ENCODE measurements around the gene MIOS. TPM values are rescaled to one million over a fixed set of nuclear protein-coding genes. Genes with fewer than 3 reads are reported as not detected.

MIOS gene
- total RNA-seq, 4 donors from 2014 or later, result 8.4 to 41.9 (median 26.1) TPM

- TF ChIP-seq POLR2AphosphoS5 (IDR thresholded peaks at IDR 0.05) (peak; percentile 80 to 93 (median 84)), CTCF (IDR thresholded peaks at IDR 0.05) (no peak), EP300 (IDR thresholded peaks at IDR 0.05; ENCODE audit: low read depth) (no peak), POLR2A (IDR thresholded peaks at IDR 0.05) (peak; percentile 95)
- intact Hi-C loops (cut with DNase I; ENCODE audit: low total_unique reads) (no loop called here), in situ Hi-C loops (cut with MboI; ENCODE audit: low pct_ligation_motif_present in 1 of 4, low pct_unique_long_range_greater_than_20kb in 1 of 4, low sequenced_read_pairs in 3 of 4) (no loop called here)
- Histone ChIP-seq H3K27me3 (no peaks in the 10 kb centered on the region), H3K4me3 (peak within 1 kb of the TSS; percentile 64 to 91 (median 72)), H3K4me1 (peaks cover 3 to 26% (median 16%) of the 10 kb centered on the region in 4 donors), H3K27ac (peak within 1 kb of the TSS; percentile 87 to 94 (median 91)), H3K36me3 (peaks cover 0 to 16% (median 0%) of the 10 kb centered on the region in 4 donors), H3K9me3 (no peaks in the 10 kb centered on the region)
- WGBS, 2 donors (ENCODE audit: low coverage in 1 of 2), result 0% methylated on average over 43 of the region's 68 CpGs; no CpG with 5 or more reads in 1 of the 2 donors
- peak; percentile 99 for DNase-seq
Observed at GRCh38 chr7:7640221-7641128, 73.8 kb downstream of the MIOS start, which contains the start of gene UMAD1. UMAD1 (plus strand) TSS chr7:7640752; CDS start chr7:7673372, 32,620 bp downstream.

DNA sequence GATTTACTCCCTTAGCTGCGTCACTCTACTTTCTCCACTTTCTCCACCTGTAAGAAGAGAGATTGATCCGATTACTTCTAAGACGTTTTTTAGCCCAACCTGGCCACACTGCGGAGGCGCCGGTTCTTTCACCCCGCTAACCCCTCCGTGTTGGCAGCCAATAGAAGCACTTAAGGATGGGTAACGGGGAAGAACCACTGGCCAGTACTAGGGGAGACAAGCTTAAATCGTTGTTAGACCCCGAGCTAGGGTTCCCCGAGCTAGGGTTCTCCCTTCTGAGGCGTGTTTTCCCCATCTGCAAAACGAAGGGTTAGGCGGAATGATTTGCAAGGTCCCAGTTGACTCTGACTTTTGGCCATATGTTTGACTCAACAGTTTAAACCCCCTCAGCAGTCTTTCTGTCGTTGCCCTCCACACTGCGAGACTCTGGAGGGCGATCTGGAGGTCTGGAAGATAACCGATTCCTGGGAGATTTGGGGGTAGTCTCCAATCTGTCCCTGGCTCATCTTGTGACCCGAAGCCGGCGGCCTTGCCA is 74.5 kb downstream of the MIOS start:
- WGBS, 2 donors (ENCODE audit: low coverage in 1 of 2), result 3% methylated on average over 7 to 22 of the region's 22 CpGs
- in situ Hi-C loops (cut with MboI; ENCODE audit: low pct_ligation_motif_present in 1 of 4, low pct_unique_long_range_greater_than_20kb in 1 of 4, low sequenced_read_pairs in 3 of 4) (no loop called here), intact Hi-C loops (cut with DNase I; ENCODE audit: low total_unique reads) (no loop called here)

GRCh38 chr7:7642081-7642480 is 75.4 kb downstream of the MIOS start:
- Histone ChIP-seq H3K4me3 (peak overlapping the region in 2 of 4 donors; percentile 71 to 74), H3K4me1 (peaks cover 3 to 26% (median 16%) of the 10 kb centered on the region in 4 donors), H3K9me3 (no peaks in the 10 kb centered on the region), H3K27me3 (no peaks in the 10 kb centered on the region), H3K36me3 (peaks cover 0 to 4% (median 0%) of the 10 kb centered on the region in 4 donors), H3K27ac (peak overlapping the region; percentile 87 to 94 (median 91))
- WGBS, 2 donors (ENCODE audit: low coverage in 1 of 2), result 30 to 53% methylated on average over 2 to 6 of the region's 6 CpGs
- TF ChIP-seq POLR2AphosphoS5 (IDR thresholded peaks at IDR 0.05) (peak; percentile 59 to 82 (median 72)), CTCF (IDR thresholded peaks at IDR 0.05) (no peak), POLR2A (IDR thresholded peaks at IDR 0.05) (peak; percentile 70), EP300 (IDR thresholded peaks at IDR 0.05; ENCODE audit: low read depth) (no peak)
- peak; percentile 69 for DNase-seq
- intact Hi-C loops (cut with DNase I; ENCODE audit: low total_unique reads), result no loop called here
- in situ Hi-C loops (cut with MboI; ENCODE audit: low pct_ligation_motif_present in 1 of 4, low pct_unique_long_range_greater_than_20kb in 1 of 4, low sequenced_read_pairs in 3 of 4), result no loop called here

More for the DNA sequence above, 74.5 kb downstream of the MIOS start:
- peaks cover 0 to 13% (median 0%) of the 10 kb centered on the region in 4 donors for H3K36me3 ChIP-seq
- peak overlapping the region; percentile 87 to 94 (median 91) for H3K27ac ChIP-seq
- DNase-seq, result peak; percentile 11
- TF ChIP-seq CTCF (IDR thresholded peaks at IDR 0.05), result no peak
- TF ChIP-seq POLR2A (IDR thresholded peaks at IDR 0.05), result no peak
- no peak for TF ChIP-seq EP300 (IDR thresholded peaks at IDR 0.05; ENCODE audit: low read depth)
- no peak for TF ChIP-seq POLR2AphosphoS5 (IDR thresholded peaks at IDR 0.05)
- H3K4me1 ChIP-seq, result peaks cover 3 to 26% (median 16%) of the 10 kb centered on the region in 4 donors
- H3K9me3 ChIP-seq, result no peaks in the 10 kb centered on the region
- no peaks in the 10 kb centered on the region for H3K27me3 ChIP-seq
- H3K4me3 ChIP-seq, result peak overlapping the region; percentile 61 to 74 (median 68)

DNA sequence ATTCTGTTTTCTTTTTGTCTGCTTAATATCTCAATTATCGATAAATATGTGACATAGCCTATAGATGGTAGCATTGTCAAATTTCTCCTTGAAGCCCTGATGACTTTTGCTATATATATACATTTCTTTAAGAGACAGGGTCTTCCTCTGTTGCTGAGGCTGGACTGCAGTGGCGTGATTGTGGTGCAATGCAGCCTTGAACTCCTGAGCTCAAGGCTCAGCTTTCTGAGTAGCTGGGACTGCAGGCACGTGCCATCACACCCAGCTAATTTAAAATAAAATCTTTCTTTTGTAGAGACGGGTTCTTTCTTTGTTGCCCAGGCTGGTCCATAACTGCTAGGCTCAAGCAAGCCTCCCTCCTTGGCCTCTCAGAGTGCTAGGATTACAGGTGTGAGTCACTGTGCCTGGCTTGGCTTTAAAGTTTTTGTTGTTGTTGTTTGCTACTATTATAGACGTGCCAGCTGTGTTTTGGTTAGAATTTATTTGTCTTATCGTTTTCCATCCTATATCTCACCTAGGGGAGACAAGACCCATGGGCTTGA is 80.9 kb downstream of the MIOS start:
- H3K4me1 ChIP-seq, result peaks cover 8 to 23% (median 9%) of the 10 kb centered on the region in 4 donors
- H3K9me3 ChIP-seq, result no peaks in the 10 kb centered on the region
- intact Hi-C loops (cut with DNase I; ENCODE audit: low total_unique reads), result no loop called here
- no peak overlapping the region for H3K27ac ChIP-seq
- DNase-seq, result no peak
- WGBS, 2 donors (ENCODE audit: low coverage in 1 of 2), result 60 to 71% methylated on average over 3 to 6 of the region's 6 CpGs
- H3K4me3 ChIP-seq, result no peak overlapping the region
- in situ Hi-C loops (cut with MboI; ENCODE audit: low pct_ligation_motif_present in 1 of 4, low pct_unique_long_range_greater_than_20kb in 1 of 4, low sequenced_read_pairs in 3 of 4), result no loop called here
- no peaks in the 10 kb centered on the region for H3K27me3 ChIP-seq
- no peaks in the 10 kb centered on the region for H3K36me3 ChIP-seq
- TF ChIP-seq POLR2AphosphoS5 (IDR thresholded peaks at IDR 0.05) (no peak), CTCF (IDR thresholded peaks at IDR 0.05) (no peak), POLR2A (IDR thresholded peaks at IDR 0.05) (no peak), EP300 (IDR thresholded peaks at IDR 0.05; ENCODE audit: low read depth) (no peak)
